CD4-positive, alpha-beta T cell (primary cell): ENCODE data around the gene PTPA. TPM values are rescaled to one million over a fixed set of nuclear protein-coding genes. Genes with fewer than 3 reads are reported as not detected.

ENCODE experiments used
- ATAC-seq: fragments of 200-7000 bp; cut with Tn5 transposase; one replicate; pipeline ENCODE4 v1.10.0; 2022; ENCODE audit warnings: mild to moderate bottlenecking; ENCODE audit not compliant: poor library complexity
- CTCF ChIA-PET: fragments of 350-600 bp; sonication (Branson Sonifier 250); formaldehyde crosslinking; loops from one replicate; lab custom pipeline; 2021; ENCODE audit warnings: antibody characterized with exemption, inconsistent platforms; lab: Charles Lee
- POLR2A ChIA-PET: fragments of 350-600 bp; sonication (Branson Sonifier 250); formaldehyde crosslinking; loops from one replicate; lab custom pipeline; 2021; ENCODE audit warnings: antibody characterized with exemption, inconsistent platforms; lab: Charles Lee
- DNase-seq, 14 experiments: peaks; one replicate each; pipeline ENCODE4 v3.0.0-alpha.2; 2013 to 2020; ENCODE audit warnings: mixed read lengths in 2 of 14
- H3K27ac ChIP-seq, 2 donors: one replicate each; pipeline versions ENCODE4 v1.5.1 to v1.7.0; 2013; ENCODE audit warnings: low read length in 2 of 2, low read depth in 1 of 2, mild to moderate bottlenecking in 1 of 2
- H3K27me3 ChIP-seq, 2 experiments: 1 replicate in 1 of 2; 2 replicates in 1 of 2; pipeline versions ENCODE4 v1.6.1 to v1.7.0; 2013; ENCODE audit warnings: low read length in 2 of 2, control low read depth in 1 of 2, mild to moderate bottlenecking in 1 of 2, moderate library complexity in 1 of 2; ENCODE audit not compliant: insufficient read depth in 2 of 2, control insufficient read depth in 1 of 2
- H3K36me3 ChIP-seq: one replicate; pipeline ENCODE4 v1.6.1; 2013; ENCODE audit warnings: low read length, control low read depth; ENCODE audit not compliant: insufficient read depth
- H3K4me1 ChIP-seq: one replicate; pipeline ENCODE4 v1.6.1; 2013; ENCODE audit warnings: low read length, control low read depth; ENCODE audit not compliant: insufficient read depth
- H3K4me3 ChIP-seq: one replicate; pipeline ENCODE4 v1.5.1; 2013; ENCODE audit warnings: mild to moderate bottlenecking, low read length, moderate library complexity
- H3K9me3 ChIP-seq, 2 experiments: 1 replicate in 1 of 2; 2 replicates in 1 of 2; pipeline versions ENCODE4 v1.6.1 to v1.7.0; 2013; ENCODE audit warnings: low read length in 2 of 2, mild to moderate bottlenecking in 2 of 2, control low read depth in 1 of 2, moderate library complexity in 1 of 2; ENCODE audit not compliant: control insufficient read depth in 1 of 2, insufficient read depth in 1 of 2
- H3K27ac Mint-ChIP-seq: one replicate; pipeline ENCODE4 v1.8.0; 2020; ENCODE audit warnings: mixed read lengths
- H3K27me3 Mint-ChIP-seq: one replicate; pipeline ENCODE4 v1.8.0; 2021; ENCODE audit warnings: mixed read lengths
- H3K36me3 Mint-ChIP-seq: one replicate; pipeline ENCODE4 v1.8.0; 2021; ENCODE audit warnings: low read depth, mixed read lengths
- H3K4me1 Mint-ChIP-seq: one replicate; pipeline ENCODE4 v1.8.0; 2021; ENCODE audit warnings: low read depth, mixed read lengths
- H3K4me3 Mint-ChIP-seq: one replicate; pipeline ENCODE4 v1.8.0; 2020; ENCODE audit warnings: mild to moderate bottlenecking, mixed read lengths
- H3K9me3 Mint-ChIP-seq: one replicate; pipeline ENCODE4 v1.8.0; 2020; ENCODE audit warnings: mixed read lengths
- CTCF ChIP-seq: fragments of 200-600 bp; IDR thresholded peaks from one replicate; pipeline ENCODE4 v1.8.0; 2022; ENCODE audit warnings: antibody characterized with exemption, mild to moderate bottlenecking
- intact Hi-C, 2 experiments: fragments of 100-400 bp; cut with DNase I in 1 of 2; cut with micrococcal nuclease in 1 of 2; formaldehyde crosslinking; loops; one replicate each; pipeline versions ENCODE4 v1.15.1 to v1.9.0; 2023 to 2025; cut with DNase I, micrococcal nuclease
- total RNA-seq, 174 experiments: library from RNA in 2 of 174; stranded (reverse) in 2 of 174; gene quantifications; one replicate each; pipeline ENCODE4 v1.2.3 and lab custom pipeline; 2021 to 2026

PTPA gene
- total RNA-seq, 2 experiments from 2014 or later = 21.6 to 23.3 TPM

GRCh38 chr9:129164246-129164930 is 53.2 kb downstream of the PTPA start:
- Mint-ChIP-seq H3K4me1 (peaks cover 11% of the 10 kb centered on the region), H3K27ac (no peak overlapping the region), H3K9me3 (no peaks in the 10 kb centered on the region), H3K27me3 (no peaks in the 10 kb centered on the region), H3K36me3 (no peaks in the 10 kb centered on the region), H3K4me3 (no peak overlapping the region)
- H3K9me3 ChIP-seq = no peaks in the 10 kb centered on the region
- peaks cover 14% of the 10 kb centered on the region for H3K4me1 ChIP-seq
- H3K36me3 ChIP-seq = no peaks in the 10 kb centered on the region
- no peak overlapping the region for H3K4me3 ChIP-seq
- DNase-seq = no peak
- no peak for TF ChIP-seq CTCF
- intact Hi-C loops = no loop called here
- POLR2A ChIA-PET = no interaction called here
- no peak overlapping the region for H3K27ac ChIP-seq
- ATAC-seq = no peak
- no peaks in the 10 kb centered on the region for H3K27me3 ChIP-seq
- CTCF ChIA-PET = interaction anchor here (0.6 to 1.6 kb wide), 2 partner anchors 22 to 25 kb away, joined by 3 to 4 read pairs; no protein-coding TSS in a partner anchor

- CTCF ChIA-PET = interaction anchor here (1.1 to 1.6 kb wide), 2 partner anchors 22 to 26 kb away, joined by 3 read pairs; no protein-coding TSS in a partner anchor
- no peaks in the 10 kb centered on the region for H3K36me3 ChIP-seq
- Mint-ChIP-seq H3K27me3 (no peaks in the 10 kb centered on the region), H3K4me3 (no peak overlapping the region), H3K36me3 (no peaks in the 10 kb centered on the region), H3K27ac (no peak overlapping the region), H3K4me1 (peaks cover 11% of the 10 kb centered on the region), H3K9me3 (no peaks in the 10 kb centered on the region)
- ATAC-seq (no peak), DNase-seq (no peak)
- H3K9me3 ChIP-seq = no peaks in the 10 kb centered on the region
- no peak overlapping the region for H3K4me3 ChIP-seq
- intact Hi-C loops = no loop called here
- H3K27me3 ChIP-seq = no peaks in the 10 kb centered on the region
- no peak overlapping the region for H3K27ac ChIP-seq
- POLR2A ChIA-PET = interaction anchor here (0.7 kb wide), 1 partner anchor 54 kb away, joined by 3 read pairs; no protein-coding TSS in a partner anchor
- peaks cover 14% of the 10 kb centered on the region for H3K4me1 ChIP-seq
- no peak for TF ChIP-seq CTCF
These were observed 54.0 kb downstream of the PTPA start for GRCh38 chr9:129165198-129165597.

- Mint-ChIP-seq H3K4me3 (peak overlapping the region; percentile 42), H3K36me3 (no peaks in the 10 kb centered on the region), H3K9me3 (no peaks in the 10 kb centered on the region), H3K27ac (peak overlapping the region; percentile 36), H3K27me3 (no peaks in the 10 kb centered on the region), H3K4me1 (peaks cover 11% of the 10 kb centered on the region)
- ChIA-PET CTCF (interaction anchor here (0.6 to 1.3 kb wide), 4 partner anchors 7 to 566 kb away, joined by 3 to 4 read pairs (median 3); no protein-coding TSS in a partner anchor), POLR2A (interaction anchor here (1.3 to 1.6 kb wide), 2 partner anchors 11 to 24 kb away, joined by 3 to 4 read pairs; partner anchors contain the start of gene IER5L)
- peaks cover 14% of the 10 kb centered on the region for H3K4me1 ChIP-seq
- no peak for TF ChIP-seq CTCF
- intact Hi-C loops = no loop called here
- H3K36me3 ChIP-seq = no peaks in the 10 kb centered on the region
- peak overlapping the region; percentile 22 for H3K4me3 ChIP-seq
- H3K9me3 ChIP-seq = no peaks in the 10 kb centered on the region
- H3K27me3 ChIP-seq = no peaks in the 10 kb centered on the region
- ATAC-seq (peak; percentile 68), DNase-seq (peak in 7 of 14 experiments; percentile 20 to 68 (median 44))
- H3K27ac ChIP-seq = no peak overlapping the region
These were observed 55.7 kb downstream of the PTPA start for GRCh38 chr9:129166623-129167557.
